Osteoblast (primary cell): Measurements from ENCODE around the gene EPHX1. TPM values are rescaled to one million over a fixed set of nuclear protein-coding genes. Genes with fewer than 3 reads are reported as not detected.

ENCODE experiments used
- DNase-seq: peaks from one replicate; pipeline ENCODE4 v3.0.0; 2011; ENCODE audit warnings: low spot score, mixed read lengths; ENCODE audit not compliant: insufficient read length; ENCODE audit errors: missing footprints
- H2AFZ ChIP-seq: 2 replicates; pipeline ENCODE4 v1.6.0; 2011; ENCODE audit warnings: mild to moderate bottlenecking, low read length
- H3K27ac ChIP-seq: 2 replicates; pipeline ENCODE4 v1.5.1; 2011; ENCODE audit warnings: mild to moderate bottlenecking, low read depth, low read length, moderate library complexity
- H3K27me3 ChIP-seq: 2 replicates; pipeline ENCODE4 v1.6.0; 2012; ENCODE audit warnings: mild to moderate bottlenecking, control low read depth, inconsistent platforms, low read length, moderate library complexity; ENCODE audit not compliant: insufficient read depth
- H3K36me3 ChIP-seq: 2 replicates; pipeline ENCODE4 v1.5.1; 2011; ENCODE audit warnings: mild to moderate bottlenecking, low read length, control low read depth, moderate library complexity; ENCODE audit not compliant: insufficient read depth
- H3K4me1 ChIP-seq: 2 replicates; pipeline ENCODE4 v1.5.1; 2011; ENCODE audit warnings: mild to moderate bottlenecking, low read length, control low read depth, moderate library complexity; ENCODE audit not compliant: insufficient read depth
- H3K4me2 ChIP-seq: 2 replicates; pipeline ENCODE4 v1.6.0; 2011; ENCODE audit warnings: mild to moderate bottlenecking, low read length; ENCODE audit not compliant: insufficient read depth
- H3K4me3 ChIP-seq: fragments of 200-600 bp; sonication (generic); 3 replicates; pipeline ENCODE4 v1.5.1; 2012; ENCODE audit warnings: mild to moderate bottlenecking, low read length, inconsistent platforms; ENCODE audit not compliant: insufficient read depth
- H3K79me2 ChIP-seq: 2 replicates; pipeline ENCODE4 v1.6.0; 2012; ENCODE audit warnings: mild to moderate bottlenecking, low read length, control low read depth, inconsistent platforms; ENCODE audit not compliant: insufficient read depth
- H3K9me3 ChIP-seq: 2 replicates; pipeline ENCODE4 v1.5.1; 2011; ENCODE audit warnings: low read depth, low read length, control low read depth
- H4K20me1 ChIP-seq: 2 replicates; pipeline ENCODE4 v1.6.0; 2012; ENCODE audit warnings: mild to moderate bottlenecking, low read length, control low read depth; ENCODE audit not compliant: insufficient read depth
- total RNA-seq: library from RNA; depleted of rRNA; stranded (reverse); fragments of >200 nt; gene quantifications from 2 replicates; pipeline ENCODE4 v1.2.3, GENCODE V29; 2012
- TF ChIP-seq, protein P1 (sequence below): IDR thresholded peaks from 2 replicates; pipeline ENCODE4 v1.5.1; 2011; ENCODE audit warnings: mild to moderate bottlenecking, low read depth, low read length, moderate library complexity; ENCODE audit errors: extremely low read depth

EPHX1 gene
- total RNA-seq, 1 donor, result 67.0 TPM

DNA sequence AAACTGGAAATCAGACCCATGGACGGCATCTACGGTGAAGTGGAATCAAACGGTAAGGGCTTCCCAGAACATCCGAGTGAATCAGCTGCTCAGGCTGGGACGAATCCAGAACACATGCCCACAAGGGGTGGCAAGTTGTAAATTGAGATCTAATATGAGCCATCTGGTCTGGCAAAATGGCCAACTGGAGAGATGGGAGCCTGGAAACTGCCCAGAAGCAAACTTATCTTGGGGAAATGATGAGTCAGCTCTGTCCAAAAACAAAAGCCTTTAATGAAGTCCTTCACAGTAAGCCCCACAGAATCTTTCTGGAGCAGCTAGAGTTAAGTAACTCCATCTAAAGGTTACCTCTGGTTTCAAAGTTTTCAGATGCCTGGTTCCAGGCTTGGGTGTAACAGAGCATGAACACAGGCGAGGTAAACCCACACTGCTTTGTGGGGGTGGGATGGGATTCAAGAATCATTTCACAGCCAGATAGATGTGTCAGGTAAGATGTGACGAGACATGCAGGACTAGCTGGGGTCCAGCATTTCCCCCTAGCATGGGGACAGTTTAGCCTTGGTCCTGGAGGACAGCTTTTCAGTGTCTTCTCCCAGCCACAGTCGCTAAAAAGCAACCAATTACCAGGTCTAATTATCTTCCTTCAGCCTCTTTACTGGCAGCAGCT is 42.8 kb upstream of the EPHX1 start:
- Histone ChIP-seq H3K4me1 (peaks cover 50% of the 10 kb centered on the region), H3K9me3 (no peaks in the 10 kb centered on the region), H2AFZ (peak overlapping the region; percentile 40), H4K20me1 (no peaks in the 10 kb centered on the region), H3K36me3 (no peaks in the 10 kb centered on the region), H3K27ac (peak overlapping the region; percentile 92), H3K79me2 (no peaks in the 10 kb centered on the region), H3K4me3 (peak overlapping the region; percentile 24), H3K27me3 (no peaks in the 10 kb centered on the region), H3K4me2 (peak overlapping the region; percentile 56)
- peak; percentile 92 for DNase-seq
- TF ChIP-seq, protein P1, sequence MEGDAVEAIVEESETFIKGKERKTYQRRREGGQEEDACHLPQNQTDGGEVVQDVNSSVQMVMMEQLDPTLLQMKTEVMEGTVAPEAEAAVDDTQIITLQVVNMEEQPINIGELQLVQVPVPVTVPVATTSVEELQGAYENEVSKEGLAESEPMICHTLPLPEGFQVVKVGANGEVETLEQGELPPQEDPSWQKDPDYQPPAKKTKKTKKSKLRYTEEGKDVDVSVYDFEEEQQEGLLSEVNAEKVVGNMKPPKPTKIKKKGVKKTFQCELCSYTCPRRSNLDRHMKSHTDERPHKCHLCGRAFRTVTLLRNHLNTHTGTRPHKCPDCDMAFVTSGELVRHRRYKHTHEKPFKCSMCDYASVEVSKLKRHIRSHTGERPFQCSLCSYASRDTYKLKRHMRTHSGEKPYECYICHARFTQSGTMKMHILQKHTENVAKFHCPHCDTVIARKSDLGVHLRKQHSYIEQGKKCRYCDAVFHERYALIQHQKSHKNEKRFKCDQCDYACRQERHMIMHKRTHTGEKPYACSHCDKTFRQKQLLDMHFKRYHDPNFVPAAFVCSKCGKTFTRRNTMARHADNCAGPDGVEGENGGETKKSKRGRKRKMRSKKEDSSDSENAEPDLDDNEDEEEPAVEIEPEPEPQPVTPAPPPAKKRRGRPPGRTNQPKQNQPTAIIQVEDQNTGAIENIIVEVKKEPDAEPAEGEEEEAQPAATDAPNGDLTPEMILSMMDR, result no peak

DNA sequence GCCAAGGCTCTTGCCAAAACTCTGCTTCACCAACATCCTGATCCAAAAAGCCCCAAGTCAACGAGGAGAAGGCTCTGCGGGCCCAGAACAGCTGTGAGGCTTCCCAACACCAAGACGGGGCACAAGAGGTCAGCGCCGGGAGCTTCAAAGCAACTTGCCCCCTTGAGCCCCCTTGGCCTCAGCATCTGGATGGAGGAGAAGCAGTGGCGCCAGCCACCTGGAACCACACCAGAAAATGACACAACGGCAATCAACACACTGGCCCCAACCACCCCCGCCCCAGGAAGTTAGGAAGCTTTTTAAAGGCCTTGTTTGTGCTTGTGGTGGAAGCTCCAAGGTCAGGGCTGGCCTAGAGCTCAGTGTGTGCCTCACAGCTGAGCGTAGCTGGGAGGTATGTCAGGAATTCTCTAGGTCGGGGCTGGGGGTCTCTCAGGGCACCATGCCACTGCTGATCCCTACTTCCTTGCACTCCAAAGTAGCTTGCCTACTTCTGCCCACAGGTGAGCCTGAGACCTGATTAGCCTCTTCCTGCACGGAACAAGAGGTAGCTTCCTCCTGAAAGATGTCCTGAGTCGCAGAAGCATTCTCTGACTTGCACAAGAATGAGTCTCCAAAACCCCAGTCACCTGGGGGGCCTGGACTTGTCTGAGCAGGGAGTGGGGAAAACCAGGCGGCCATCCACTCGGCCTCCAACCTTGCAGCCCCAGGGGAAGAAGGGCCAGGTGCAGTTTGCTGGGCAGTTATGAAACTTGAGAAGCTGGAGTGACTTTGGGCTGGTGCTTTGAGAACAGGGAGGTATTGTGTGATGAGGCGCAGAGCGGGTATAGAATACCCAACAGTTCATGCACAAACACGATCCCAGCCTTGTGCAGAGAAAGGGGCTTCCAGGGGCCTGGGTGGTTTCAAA is 42.0 kb upstream of the EPHX1 start:
- Histone ChIP-seq H3K4me2 (peak overlapping the region; percentile 56), H4K20me1 (no peaks in the 10 kb centered on the region), H3K4me3 (peak overlapping the region; percentile 20), H2AFZ (peak overlapping the region; percentile 18), H3K79me2 (no peaks in the 10 kb centered on the region), H3K27ac (peak overlapping the region; percentile 92), H3K36me3 (no peaks in the 10 kb centered on the region), H3K4me1 (peaks cover 51% of the 10 kb centered on the region), H3K27me3 (no peaks in the 10 kb centered on the region), H3K9me3 (no peaks in the 10 kb centered on the region)
- peak; percentile 72 for DNase-seq
- TF ChIP-seq, protein P1, result no peak

DNA sequence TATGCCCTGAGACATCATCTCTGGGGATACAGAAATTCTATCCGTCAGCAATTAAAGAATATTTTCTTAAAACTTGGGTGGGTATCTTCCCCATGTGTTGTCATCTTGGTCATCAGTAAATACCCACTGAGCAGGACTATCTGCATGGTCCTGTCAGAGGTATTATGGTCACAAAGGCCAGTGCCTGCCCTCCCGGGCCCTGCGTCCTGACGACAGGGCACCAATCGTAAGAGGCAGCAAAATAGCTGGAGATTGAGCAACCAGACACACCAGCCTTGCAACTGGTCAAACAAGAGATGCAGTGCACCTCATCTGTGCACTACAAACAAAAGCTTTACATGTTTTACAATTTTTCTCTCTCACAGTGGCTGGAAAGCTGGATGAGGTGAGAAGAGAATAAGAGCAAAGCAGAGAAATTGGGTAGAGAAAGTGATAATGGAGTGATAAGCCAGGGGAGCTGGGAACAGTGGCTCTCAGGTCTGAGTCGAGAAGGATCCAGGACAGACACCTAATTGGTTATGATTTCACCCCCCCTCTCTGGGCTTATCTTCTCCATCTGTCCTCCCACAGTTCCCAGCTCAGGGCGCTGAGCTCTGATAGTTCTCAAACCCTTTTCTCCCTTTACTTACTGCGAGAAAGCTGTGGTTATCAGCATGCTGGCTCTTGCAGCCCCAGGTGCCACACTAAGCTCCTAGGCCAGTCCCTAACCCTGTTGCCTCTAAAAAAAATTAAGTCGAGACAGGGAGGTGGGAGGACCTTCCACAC is 41.1 kb upstream of the EPHX1 start:
- Histone ChIP-seq H3K36me3 (no peaks in the 10 kb centered on the region), H3K27me3 (no peaks in the 10 kb centered on the region), H4K20me1 (no peaks in the 10 kb centered on the region), H3K79me2 (no peaks in the 10 kb centered on the region), H3K4me3 (no peak overlapping the region), H3K27ac (no peak overlapping the region), H3K4me1 (peaks cover 47% of the 10 kb centered on the region), H3K4me2 (no peak overlapping the region), H2AFZ (no peak overlapping the region), H3K9me3 (no peaks in the 10 kb centered on the region)
- DNase-seq, result peak; percentile 48
- TF ChIP-seq, protein P1, result no peak
